Esophagus squamous epithelium (tissue), 4 donors: Measurements from ENCODE around the gene NPNT.

Experiments used
- POLR2A ChIP-seq, 4 donors: fragments of 450-650 bp; IDR thresholded peaks; one replicate each; pipeline ENCODE4 v1.6.1; 2017; ENCODE audit warnings: antibody characterized with exemption in 4 of 4, mild to moderate bottlenecking in 4 of 4, moderate library complexity in 3 of 4
- TF ChIP-seq, protein P1 (sequence below), 6 experiments: fragments of 450-650 bp in 4 of 6; fragments of 200-600 bp in 2 of 6; sonication (generic) in 2 of 6; IDR thresholded peaks; one replicate each; pipeline ENCODE4 v1.5.1; 2016 to 2019; ENCODE audit warnings: antibody characterized with exemption in 6 of 6, mild to moderate bottlenecking in 4 of 6, moderate library complexity in 4 of 6

DNA sequence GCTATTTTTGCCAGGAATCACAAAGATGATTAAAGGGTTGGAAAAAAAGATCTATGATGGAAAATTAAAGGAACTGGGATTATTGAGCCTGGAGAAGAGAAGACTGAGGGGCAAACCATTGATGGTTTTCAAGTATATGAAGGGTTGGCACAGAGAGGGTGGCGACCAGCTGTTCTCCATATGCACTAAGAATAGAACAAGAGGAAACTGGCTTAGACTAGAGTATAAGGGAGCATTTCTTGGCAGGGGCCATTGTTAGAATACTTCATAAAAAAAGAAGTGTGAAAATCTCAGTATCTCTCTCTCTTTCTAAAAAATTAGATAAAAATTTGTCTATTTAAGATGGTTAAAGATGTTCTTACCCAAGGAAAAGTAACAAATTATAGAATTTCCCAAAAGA, 75.1 kb downstream of the NPNT start:
- no peak for TF ChIP-seq POLR2A (IDR thresholded peaks at IDR 0.05)
- TF ChIP-seq, protein P1, sequence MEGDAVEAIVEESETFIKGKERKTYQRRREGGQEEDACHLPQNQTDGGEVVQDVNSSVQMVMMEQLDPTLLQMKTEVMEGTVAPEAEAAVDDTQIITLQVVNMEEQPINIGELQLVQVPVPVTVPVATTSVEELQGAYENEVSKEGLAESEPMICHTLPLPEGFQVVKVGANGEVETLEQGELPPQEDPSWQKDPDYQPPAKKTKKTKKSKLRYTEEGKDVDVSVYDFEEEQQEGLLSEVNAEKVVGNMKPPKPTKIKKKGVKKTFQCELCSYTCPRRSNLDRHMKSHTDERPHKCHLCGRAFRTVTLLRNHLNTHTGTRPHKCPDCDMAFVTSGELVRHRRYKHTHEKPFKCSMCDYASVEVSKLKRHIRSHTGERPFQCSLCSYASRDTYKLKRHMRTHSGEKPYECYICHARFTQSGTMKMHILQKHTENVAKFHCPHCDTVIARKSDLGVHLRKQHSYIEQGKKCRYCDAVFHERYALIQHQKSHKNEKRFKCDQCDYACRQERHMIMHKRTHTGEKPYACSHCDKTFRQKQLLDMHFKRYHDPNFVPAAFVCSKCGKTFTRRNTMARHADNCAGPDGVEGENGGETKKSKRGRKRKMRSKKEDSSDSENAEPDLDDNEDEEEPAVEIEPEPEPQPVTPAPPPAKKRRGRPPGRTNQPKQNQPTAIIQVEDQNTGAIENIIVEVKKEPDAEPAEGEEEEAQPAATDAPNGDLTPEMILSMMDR (IDR thresholded peaks at IDR 0.05): no peak
